Measurements from ENCODE around the gene SLC26A8. TPM values are rescaled to one million over a fixed set of nuclear protein-coding genes. Genes with fewer than 3 reads are reported as not detected.

The SLC26A8 gene
- total RNA-seq, 1 experiment from 2014 or later = 0.09 TPM

DNA sequence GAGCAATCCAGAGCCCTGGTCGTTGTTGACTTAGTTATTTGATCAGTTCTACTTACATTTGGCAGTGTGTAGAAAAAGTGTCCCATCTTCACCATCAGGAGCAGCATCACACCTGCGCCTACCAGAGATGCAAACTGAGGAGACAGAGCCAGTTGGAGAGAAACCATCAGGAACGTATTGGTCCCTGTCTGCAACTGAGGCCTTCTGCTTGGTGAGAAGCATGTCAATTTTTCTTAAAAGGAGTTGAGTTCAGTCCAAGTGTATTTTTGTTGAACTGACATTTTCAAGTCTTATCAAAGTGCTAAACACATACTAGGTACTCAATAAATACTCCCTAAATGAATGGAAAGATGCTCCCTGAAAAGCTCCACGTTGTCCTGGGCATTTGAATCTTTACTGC, 55.6 kb downstream of the SLC26A8 start:
- Histone ChIP-seq H3K79me2 (ENCODE audit: insufficient read depth, low read length) (no peaks in the 10 kb centered on the region), H3K27ac (ENCODE audit: insufficient read length, low read depth, low read length) (no peak overlapping the region), H2BK12ac (ENCODE audit: insufficient read length, low read depth, low read length) (no peak overlapping the region), H4K5ac (ENCODE audit: insufficient read length, low read depth, low read length) (no peak overlapping the region), H2AK5ac (ENCODE audit: insufficient read length, low read length) (no peak overlapping the region), H3K56ac (ENCODE audit: insufficient read length, low read depth, low read length) (no peak overlapping the region), H2BK15ac (ENCODE audit: low read depth, low read length) (no peak overlapping the region), H3K9me3 (ENCODE audit: control insufficient read depth, low read depth, low read length) (no peaks in the 10 kb centered on the region), H3K9ac (ENCODE audit: extremely low read depth, insufficient read length, low read length) (no peak overlapping the region), H3K4ac (ENCODE audit: low read depth, low read length) (no peak overlapping the region), H3K23ac (ENCODE audit: insufficient read length, low read depth, low read length) (no peak overlapping the region), H4K20me1 (ENCODE audit: control insufficient read depth, insufficient read depth, insufficient read length) (no peaks in the 10 kb centered on the region), H3K23me2 (ENCODE audit: insufficient read length, low read depth, low read length, poor library complexity, severe bottlenecking) (no peaks in the 10 kb centered on the region), H3K14ac (ENCODE audit: insufficient read depth, low read length) (no peak overlapping the region), H3T11ph (ENCODE audit: low read length) (no peak overlapping the region), H2BK5ac (ENCODE audit: insufficient read length, low read length) (no peak overlapping the region), H3K18ac (ENCODE audit: insufficient read length, low read depth, low read length) (no peak overlapping the region), H2BK120ac (ENCODE audit: low read depth, low read length, poor library complexity, severe bottlenecking) (no peak overlapping the region), H4K91ac (ENCODE audit: insufficient read length, low read depth, low read length) (no peak overlapping the region), H4K8ac (replicated peaks; ENCODE audit: insufficient read length, low read depth, low read length) (no peak overlapping the region), H3K79me1 (ENCODE audit: insufficient read depth, low read depth, low read length, poor library complexity, severe bottlenecking) (no peaks in the 10 kb centered on the region), H3K4me1 (ENCODE audit: insufficient read depth, low read length) (no peaks in the 10 kb centered on the region), H2AFZ (ENCODE audit: low read length) (no peak overlapping the region), H3K4me2 (ENCODE audit: insufficient read depth, insufficient read length, low read length) (no peak overlapping the region), H3K27me3 (ENCODE audit: insufficient read depth, low read length) (no peaks in the 10 kb centered on the region; the same call in 1 of the 2 replicates), H2BK20ac (ENCODE audit: low read depth, low read length, poor library complexity, severe bottlenecking) (no peak overlapping the region)
- H3K4me3 Mint-ChIP-seq = no peak overlapping the region
- TF ChIP-seq, protein P1, sequence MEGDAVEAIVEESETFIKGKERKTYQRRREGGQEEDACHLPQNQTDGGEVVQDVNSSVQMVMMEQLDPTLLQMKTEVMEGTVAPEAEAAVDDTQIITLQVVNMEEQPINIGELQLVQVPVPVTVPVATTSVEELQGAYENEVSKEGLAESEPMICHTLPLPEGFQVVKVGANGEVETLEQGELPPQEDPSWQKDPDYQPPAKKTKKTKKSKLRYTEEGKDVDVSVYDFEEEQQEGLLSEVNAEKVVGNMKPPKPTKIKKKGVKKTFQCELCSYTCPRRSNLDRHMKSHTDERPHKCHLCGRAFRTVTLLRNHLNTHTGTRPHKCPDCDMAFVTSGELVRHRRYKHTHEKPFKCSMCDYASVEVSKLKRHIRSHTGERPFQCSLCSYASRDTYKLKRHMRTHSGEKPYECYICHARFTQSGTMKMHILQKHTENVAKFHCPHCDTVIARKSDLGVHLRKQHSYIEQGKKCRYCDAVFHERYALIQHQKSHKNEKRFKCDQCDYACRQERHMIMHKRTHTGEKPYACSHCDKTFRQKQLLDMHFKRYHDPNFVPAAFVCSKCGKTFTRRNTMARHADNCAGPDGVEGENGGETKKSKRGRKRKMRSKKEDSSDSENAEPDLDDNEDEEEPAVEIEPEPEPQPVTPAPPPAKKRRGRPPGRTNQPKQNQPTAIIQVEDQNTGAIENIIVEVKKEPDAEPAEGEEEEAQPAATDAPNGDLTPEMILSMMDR (conservative IDR thresholded peaks at IDR 0.05) = no peak
- no peaks in the 10 kb centered on the region for H3K36me3 Mint-ChIP-seq (ENCODE audit: insufficient read depth in 1 of 3, low read depth in 3 of 3)
- H3K9me3 Mint-ChIP-seq = no peaks in the 10 kb centered on the region
- DNase-seq = no peak
- H3K4me1 Mint-ChIP-seq = peaks cover 11% of the 10 kb centered on the region in 2 experiments
- no peaks in the 10 kb centered on the region for H3K27me3 Mint-ChIP-seq (ENCODE audit: low read depth)
- H3K27ac Mint-ChIP-seq = no peak overlapping the region
- no CpG with 5 or more reads among the region's 4 CpGs for WGBS (ENCODE audit: extremely low coverage, insufficient read length, low lambda C conversion rate)
